Measurements from ENCODE around the gene TFR2. TPM values are rescaled to one million over a fixed set of nuclear protein-coding genes. Genes with fewer than 3 reads are reported as not detected.
"Not testable (repeated sequence)": the region's sequence is repeated elsewhere in the genome, so short reads cannot be mapped to it uniquely, and the experiment has no call there.

The TFR2 gene
- total RNA-seq, 4 donors from 2014 or later: 0.60 to 0.68 (median 0.64) TPM; not detected in 1

DNA sequence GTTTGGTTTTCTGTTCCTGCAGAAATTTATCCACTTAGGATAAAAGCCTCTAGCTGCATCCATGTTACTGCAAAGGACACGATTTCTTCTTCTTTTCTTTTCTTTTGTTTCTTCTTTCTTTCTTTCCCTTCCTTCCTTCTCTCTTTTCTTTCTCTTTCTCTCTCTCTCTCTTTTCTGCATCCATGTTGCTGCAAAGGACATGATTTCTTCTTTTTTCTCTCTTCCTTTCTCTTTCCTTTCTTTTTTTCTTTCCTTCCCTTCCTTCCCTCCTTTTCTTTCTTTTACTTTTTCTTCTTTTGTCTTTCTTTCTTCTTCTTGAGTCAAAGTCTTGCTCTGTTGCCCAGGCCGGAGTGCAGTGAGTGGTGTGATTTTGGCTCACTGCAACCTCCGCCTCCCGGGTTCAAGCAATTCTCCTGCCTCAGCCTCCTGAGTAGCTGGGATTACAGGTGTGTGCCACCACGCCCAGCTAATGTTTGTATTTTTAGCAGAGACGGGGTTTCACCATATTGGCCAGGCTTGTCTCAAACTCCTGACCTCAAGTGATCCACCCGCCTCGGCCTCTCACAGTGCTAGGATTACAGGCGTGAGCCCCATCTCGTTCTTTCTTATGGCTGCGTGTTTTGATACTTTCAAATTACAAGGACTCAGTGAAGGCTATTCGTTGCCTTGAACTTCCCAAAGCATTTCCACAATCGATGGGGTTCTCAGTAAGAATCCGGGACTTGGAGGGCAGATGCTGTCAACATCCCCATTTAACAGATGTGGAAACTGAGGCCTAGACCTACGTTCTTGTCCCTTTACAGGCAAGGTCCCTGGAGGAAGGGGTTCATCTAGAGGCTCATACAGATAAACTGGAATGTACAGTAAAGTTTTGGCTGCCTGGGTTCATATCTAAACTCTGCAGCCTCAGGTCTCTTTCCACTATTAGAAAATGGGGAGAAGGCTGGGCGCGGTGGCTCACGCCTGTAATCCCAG is 30.3 kb upstream of the TFR2 start:
- Histone ChIP-seq H3K36me3 (peaks cover 0 to under 1% (median 0%) of the 10 kb centered on the region in 4 donors), H3K9me3 (no peaks in the 10 kb centered on the region), H3K4me1 (peaks cover 0 to 19% (median 6%) of the 10 kb centered on the region in 4 donors), H3K27ac (no peak overlapping the region), H3K27me3 (no peaks in the 10 kb centered on the region), H3K4me3 (no peak overlapping the region)
- no peak for TF ChIP-seq POLR2AphosphoS5 (IDR thresholded peaks at IDR 0.05)
- TF ChIP-seq, protein P1, sequence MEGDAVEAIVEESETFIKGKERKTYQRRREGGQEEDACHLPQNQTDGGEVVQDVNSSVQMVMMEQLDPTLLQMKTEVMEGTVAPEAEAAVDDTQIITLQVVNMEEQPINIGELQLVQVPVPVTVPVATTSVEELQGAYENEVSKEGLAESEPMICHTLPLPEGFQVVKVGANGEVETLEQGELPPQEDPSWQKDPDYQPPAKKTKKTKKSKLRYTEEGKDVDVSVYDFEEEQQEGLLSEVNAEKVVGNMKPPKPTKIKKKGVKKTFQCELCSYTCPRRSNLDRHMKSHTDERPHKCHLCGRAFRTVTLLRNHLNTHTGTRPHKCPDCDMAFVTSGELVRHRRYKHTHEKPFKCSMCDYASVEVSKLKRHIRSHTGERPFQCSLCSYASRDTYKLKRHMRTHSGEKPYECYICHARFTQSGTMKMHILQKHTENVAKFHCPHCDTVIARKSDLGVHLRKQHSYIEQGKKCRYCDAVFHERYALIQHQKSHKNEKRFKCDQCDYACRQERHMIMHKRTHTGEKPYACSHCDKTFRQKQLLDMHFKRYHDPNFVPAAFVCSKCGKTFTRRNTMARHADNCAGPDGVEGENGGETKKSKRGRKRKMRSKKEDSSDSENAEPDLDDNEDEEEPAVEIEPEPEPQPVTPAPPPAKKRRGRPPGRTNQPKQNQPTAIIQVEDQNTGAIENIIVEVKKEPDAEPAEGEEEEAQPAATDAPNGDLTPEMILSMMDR (IDR thresholded peaks at IDR 0.05): no peak
- TF ChIP-seq EP300 (IDR thresholded peaks at IDR 0.05; ENCODE audit: low read depth): no peak
- no peak for TF ChIP-seq POLR2A (IDR thresholded peaks at IDR 0.05)
- in situ Hi-C loops (cut with MboI; ENCODE audit: low pct_ligation_motif_present in 1 of 4, low pct_unique_long_range_greater_than_20kb in 1 of 4, low sequenced_read_pairs in 3 of 4): loop anchor here in 1 of 4 donors (10.0 kb wide), 1 partner anchor 87 kb away; the partner anchor contains the start of genes FBXO24 and LRCH4
- 82 to 84% methylated on average over 9 to 18 of the region's 18 CpGs for WGBS, 2 donors (ENCODE audit: low coverage in 1 of 2)
- intact Hi-C loops (cut with DNase I; ENCODE audit: low total_unique reads): loop anchor here (5.0 kb wide), 1 partner anchor 89 kb away; no protein-coding TSS in a partner anchor
- no peak for DNase-seq

DNA sequence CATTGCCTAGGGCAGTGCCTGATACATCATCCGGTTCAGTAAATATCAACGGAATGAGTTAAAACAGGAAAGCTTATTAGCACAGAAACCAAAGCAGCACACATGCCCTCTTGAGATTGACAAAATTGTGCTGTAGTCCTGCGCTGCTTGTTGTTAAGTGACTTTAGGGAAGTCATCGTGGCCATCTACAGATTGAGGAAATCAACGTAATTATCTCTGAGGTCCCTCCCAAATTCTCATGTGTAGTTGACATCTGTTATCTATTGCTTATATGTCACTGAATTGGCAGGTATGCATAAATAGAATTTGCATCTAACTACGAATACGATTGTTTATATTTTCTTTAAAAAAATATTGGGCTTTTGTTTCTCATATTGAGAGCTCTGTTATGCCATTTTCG is 28.7 kb upstream of the TFR2 start:
- WGBS, 2 donors (ENCODE audit: low coverage in 1 of 2): 59% methylated on average over 7 to 8 of the region's 8 CpGs
- intact Hi-C loops (cut with DNase I; ENCODE audit: low total_unique reads): loop anchor here (5.0 kb wide), 1 partner anchor 88 kb away; no protein-coding TSS in a partner anchor
- in situ Hi-C loops (cut with MboI; ENCODE audit: low pct_ligation_motif_present in 1 of 4, low pct_unique_long_range_greater_than_20kb in 1 of 4, low sequenced_read_pairs in 3 of 4): loop anchor here in 1 of 4 donors (10.0 kb wide), 1 partner anchor 85 kb away; the partner anchor contains the start of genes FBXO24 and LRCH4
- Histone ChIP-seq H3K4me1 (peaks cover 0 to 6% (median 0%) of the 10 kb centered on the region in 4 donors), H3K36me3 (no peaks in the 10 kb centered on the region), H3K27me3 (no peaks in the 10 kb centered on the region), H3K4me3 (no peak overlapping the region), H3K27ac (no peak overlapping the region), H3K9me3 (no peaks in the 10 kb centered on the region)
- TF ChIP-seq, protein P1 (IDR thresholded peaks at IDR 0.05): no peak
- TF ChIP-seq POLR2A (IDR thresholded peaks at IDR 0.05): no peak
- no peak for TF ChIP-seq EP300 (IDR thresholded peaks at IDR 0.05; ENCODE audit: low read depth)
- no peak for TF ChIP-seq POLR2AphosphoS5 (IDR thresholded peaks at IDR 0.05)
- no peak for DNase-seq

- intact Hi-C loops (cut with DNase I; ENCODE audit: low total_unique reads); in situ Hi-C loops (cut with MboI; ENCODE audit: low pct_ligation_motif_present in 1 of 4, low pct_unique_long_range_greater_than_20kb in 1 of 4, low sequenced_read_pairs in 3 of 4): not testable (repeated sequence)
These were observed 27.8 kb upstream of the TFR2 start for GRCh38 chr7:100669106-100669505.

GRCh38 chr7:100668069-100668449 is 26.7 kb upstream of the TFR2 start:
- intact Hi-C loops (cut with DNase I; ENCODE audit: low total_unique reads): no loop called here
- H3K4me1 ChIP-seq: peaks cover 0 to 5% (median 0%) of the 10 kb centered on the region in 4 donors
- in situ Hi-C loops (cut with MboI; ENCODE audit: low pct_ligation_motif_present in 1 of 4, low pct_unique_long_range_greater_than_20kb in 1 of 4, low sequenced_read_pairs in 3 of 4): no loop called here
- no peaks in the 10 kb centered on the region for H3K27me3 ChIP-seq
- no peak for DNase-seq
- no peak for TF ChIP-seq POLR2A (IDR thresholded peaks at IDR 0.05)
- TF ChIP-seq EP300 (IDR thresholded peaks at IDR 0.05; ENCODE audit: low read depth): no peak
- no peak for TF ChIP-seq POLR2AphosphoS5 (IDR thresholded peaks at IDR 0.05)
- TF ChIP-seq, protein P1 (IDR thresholded peaks at IDR 0.05): no peak
- no peaks in the 10 kb centered on the region for H3K36me3 ChIP-seq
- no peaks in the 10 kb centered on the region for H3K9me3 ChIP-seq
- no peak overlapping the region for H3K27ac ChIP-seq
- 88 to 92% methylated on average over 2 of the region's 2 CpGs for WGBS, 2 donors (ENCODE audit: low coverage in 1 of 2)
- H3K4me3 ChIP-seq: no peak overlapping the region

More at GRCh38 chr7:100669106-100669505, 27.8 kb upstream of the TFR2 start:
- H3K4me3 ChIP-seq, H3K36me3 ChIP-seq, H3K9me3 ChIP-seq, DNase-seq, H3K27me3 ChIP-seq, H3K27ac ChIP-seq, H3K4me1 ChIP-seq: not testable (repeated sequence)
- WGBS, 2 donors (ENCODE audit: low coverage in 1 of 2): 93% methylated on average over 12 of the region's 12 CpGs; no CpG with 5 or more reads in 1 of the 2 donors
